ENCODE results near the gene PSME3IP1. TPM values are rescaled to one million over a fixed set of nuclear protein-coding genes. Genes with fewer than 3 reads are reported as not detected.

Gene PSME3IP1
- total and polyA plus RNA-seq, 2 of the 8 experiments (the other 6 are each of a cell fraction or from before 2014, with no cell fraction given), result 95.1 to 98.3 TPM

GRCh38 chr16:57133031-57133430, 52.8 kb downstream of the PSME3IP1 start:
- Histone ChIP-seq H2BK15ac (ENCODE audit: low read length) (no peak overlapping the region), H3K14ac (ENCODE audit: insufficient read length) (no peak overlapping the region), H3K23ac (ENCODE audit: insufficient read length) (no peak overlapping the region), H2BK5ac (ENCODE audit: low read depth, low read length) (no peak overlapping the region), H3K27me3 (replicated peaks in 1 of 4; ENCODE audit: control insufficient read depth in 3 of 4, extremely low read depth in 1 of 4, insufficient read depth in 3 of 4, low read length in 3 of 4) (no peaks in the 10 kb centered on the region), H4K91ac (replicated peaks; ENCODE audit: insufficient read length, low read length) (no peak overlapping the region), H3K9ac (replicated peaks in 1 of 4; ENCODE audit: extremely low read depth in 1 of 4, low read depth in 3 of 4, low read length in 3 of 4) (no peak overlapping the region), H3K23me2 (ENCODE audit: low read depth, low read length) (no peaks in the 10 kb centered on the region), H4K20me1 (replicated peaks in 1 of 2; ENCODE audit: control insufficient read depth in 1 of 2, insufficient read depth in 2 of 2, low read length in 2 of 2) (no peaks in the 10 kb centered on the region), H3K27ac (ENCODE audit: low read depth, low read length) (no peak overlapping the region), H2BK12ac (ENCODE audit: low read depth, low read length) (no peak overlapping the region), H3K36me3 (ENCODE audit: control insufficient read depth in 2 of 4, insufficient read depth in 4 of 4, low read length in 3 of 4) (no peaks in the 10 kb centered on the region), H2AFZ (ENCODE audit: low read length) (no peak overlapping the region), H2BK20ac (ENCODE audit: low read length) (no peak overlapping the region), H3K56ac (replicated peaks; ENCODE audit: insufficient read length, low read depth, low read length) (no peak overlapping the region), H3K4me3 (ENCODE audit: extremely low read depth in 1 of 4, insufficient read depth in 2 of 4, low read depth in 3 of 4, low read length in 4 of 4) (no peak overlapping the region), H3K4ac (replicated peaks; ENCODE audit: insufficient read length, low read depth, low read length) (no peak overlapping the region), H4K8ac (ENCODE audit: extremely low read depth, insufficient read depth, low read length) (no peak overlapping the region), H3K4me2 (ENCODE audit: insufficient read depth in 1 of 2, low read depth in 2 of 2, low read length in 2 of 2) (no peak overlapping the region), H3K18ac (ENCODE audit: extremely low read depth, low read length) (no peak overlapping the region), H4K5ac (ENCODE audit: insufficient read length, low read depth, low read length) (no peak overlapping the region), H2AK5ac (ENCODE audit: low read depth, low read length) (no peak overlapping the region), H3K9me3 (ENCODE audit: insufficient read depth in 2 of 2, low read depth in 1 of 2, low read length in 1 of 2) (no peaks in the 10 kb centered on the region), H2BK120ac (replicated peaks; ENCODE audit: low read depth, low read length) (no peak overlapping the region), H3K79me1 (ENCODE audit: low read depth, low read length) (no peaks in the 10 kb centered on the region), H3K4me1 (replicated peaks in 1 of 4; ENCODE audit: control insufficient read depth in 3 of 4, insufficient read depth in 4 of 4, low read length in 3 of 4) (peaks cover 0 to 5% (median 2%) of the 10 kb centered on the region in 4 experiments; a peak in 3 of 7 replicates), H3K79me2 (ENCODE audit: control insufficient read depth in 1 of 2, insufficient read depth in 2 of 2, low read length in 2 of 2) (no peaks in the 10 kb centered on the region)
- WGBS, 2 experiments (ENCODE audit: extremely low coverage in 1 of 2, insufficient coverage in 1 of 2, insufficient read length in 1 of 2, insufficient replicate concordance in 2 of 2, low coverage in 1 of 2, low lambda C conversion rate in 2 of 2, missing lambda C conversion rate in 1 of 2), result 100% methylated on average over 2 of the region's 4 CpGs; no CpG with 5 or more reads in 1 of the 2 experiments
- FAIRE-seq (no peak), DNase-seq (ENCODE audit: low read depth in 1 of 2, low spot score in 2 of 2) (no peak)
- no peak for TF ChIP-seq POLR2A (IDR thresholded peaks at IDR 0.05; ENCODE audit: control extremely low read depth in 1 of 2, low read depth in 2 of 2, low read length in 2 of 2)
- TF ChIP-seq RBBP5 (IDR thresholded peaks at IDR 0.05; ENCODE audit: borderline replicate concordance, low read depth, low read length), result no peak
- TF ChIP-seq BRCA1 (IDR thresholded peaks at IDR 0.05; ENCODE audit: low read depth, low read length), result no peak
- TF ChIP-seq KDM1A (IDR thresholded peaks at IDR 0.05; ENCODE audit: borderline replicate concordance, low read length), result no peak
- no peak for TF ChIP-seq FOSL1 (IDR thresholded peaks at IDR 0.05; ENCODE audit: insufficient read depth, low read depth, low read length)
- no peak for TF ChIP-seq RNF2 (IDR thresholded peaks at IDR 0.05; ENCODE audit: borderline replicate concordance, low read depth, low read length, missing control alignments, poor library complexity, severe bottlenecking)
- TF ChIP-seq TAF1 (IDR thresholded peaks at IDR 0.05; ENCODE audit: low read depth, low read length), result no peak
- no peak for TF ChIP-seq EP300 (IDR thresholded peaks at IDR 0.05; ENCODE audit: borderline replicate concordance in 1 of 2, low read depth in 2 of 2, low read length in 2 of 2)
- TF ChIP-seq RXRA (IDR thresholded peaks at IDR 0.05; ENCODE audit: insufficient read depth, low read depth, low read length), result no peak
- TF ChIP-seq GABPA (IDR thresholded peaks at IDR 0.05; ENCODE audit: borderline replicate concordance, insufficient read depth, low read length), result no peak
- no peak for TF ChIP-seq YY1 (IDR thresholded peaks at IDR 0.05; ENCODE audit: low read depth, low read length)
- TF ChIP-seq SP1 (IDR thresholded peaks at IDR 0.05; ENCODE audit: low read depth, low read length), result no peak
- CTCF ChIA-PET (ENCODE audit: partially characterized antibody), result interaction anchor here (1.0 to 2.0 kb wide), 4 partner anchors 9 to 41 kb away, joined by 3 to 7 read pairs (median 4); partner anchors contain the start of gene CPNE2
- POLR2A ChIA-PET (ENCODE audit: partially characterized antibody), result interaction anchor here (1.8 to 2.0 kb wide), 2 partner anchors 12 to 18 kb away, joined by 5 to 6 read pairs; no protein-coding TSS in a partner anchor
